MV-4-11 (cell line): Measurements from ENCODE around the gene USH2A.

Experiments used
- DNase-seq: peaks from one replicate; lab custom pipeline; 2025; lab: John Stamatoyannopoulos, UW

The USH2A gene

DNA sequence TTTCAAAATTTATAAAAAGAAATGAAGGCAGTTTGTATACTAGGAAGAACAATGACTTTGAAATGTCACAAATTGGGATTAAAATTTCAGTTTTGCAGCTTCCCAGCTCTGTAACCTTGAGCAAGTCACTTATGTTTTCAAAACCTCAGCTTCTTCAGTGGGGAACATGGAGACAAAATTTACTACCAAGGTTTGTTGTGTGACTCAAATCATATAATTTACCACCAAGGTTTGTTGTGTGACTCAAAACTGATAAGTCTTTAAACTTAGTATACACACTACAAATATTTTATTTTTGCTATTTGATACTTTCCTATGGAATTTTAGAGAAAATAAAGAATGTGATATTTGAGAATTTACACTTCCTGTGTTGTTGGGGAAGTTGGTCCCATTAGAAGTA is 636.3 kb downstream of the USH2A start:
- DNase-seq, result no peak

DNA sequence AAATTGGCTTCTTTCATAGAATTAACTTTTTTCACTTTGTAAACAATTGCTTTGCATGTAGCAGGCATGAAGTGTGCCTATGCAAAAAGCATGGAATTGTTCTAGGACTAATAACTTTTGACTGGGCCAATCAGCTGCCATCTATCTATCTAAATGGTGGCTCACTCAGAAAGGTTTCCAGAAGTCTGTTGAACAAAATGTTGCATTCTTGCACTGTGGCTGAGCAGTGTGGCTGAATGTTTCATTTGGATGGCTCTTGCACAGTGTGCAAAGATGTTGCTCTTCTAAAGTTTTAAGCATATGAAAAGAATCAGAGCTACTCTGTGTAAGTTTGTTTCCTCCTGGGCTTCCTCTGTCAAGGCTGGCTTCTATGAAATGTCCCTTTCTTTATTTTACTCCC is 642.6 kb downstream of the USH2A start:
- DNase-seq, result no peak

DNA sequence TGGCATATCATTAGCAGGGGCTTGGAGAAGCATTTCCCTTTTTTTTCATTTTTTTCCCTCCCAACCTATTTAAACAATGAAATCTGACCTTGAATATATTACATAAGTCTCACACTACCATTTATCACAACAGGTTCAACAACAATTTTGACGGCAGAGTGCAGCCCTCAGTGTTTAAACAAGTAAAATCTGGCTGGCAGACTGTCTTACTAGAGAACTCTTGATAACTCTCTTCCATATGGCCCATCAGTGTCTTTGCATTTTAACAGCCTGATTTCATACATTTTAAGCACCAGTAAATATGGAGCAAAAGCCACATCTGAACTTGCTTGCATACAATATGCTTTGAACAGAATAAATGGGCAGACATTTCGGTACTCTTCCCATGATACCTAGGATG is 643.1 kb downstream of the USH2A start:
- no peak for DNase-seq

DNA sequence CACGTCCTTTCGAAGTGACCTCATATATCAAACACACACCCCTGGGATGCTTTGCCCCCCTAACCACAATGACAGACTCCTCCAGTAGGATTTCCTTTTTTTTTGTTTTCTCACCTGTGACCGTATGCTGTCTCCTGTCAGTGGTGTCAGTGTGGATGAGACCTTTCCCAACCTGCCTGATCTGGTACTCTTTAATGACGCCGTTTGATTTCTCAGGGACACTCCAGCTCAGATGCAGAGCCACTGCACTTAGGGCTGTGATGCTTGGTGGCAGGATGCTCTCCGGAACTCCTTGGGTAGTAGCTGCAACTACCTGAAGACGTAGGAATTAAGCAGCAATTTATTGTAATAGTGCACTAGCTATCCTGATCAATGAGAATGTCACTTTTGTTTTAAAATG is 643.5 kb downstream of the USH2A start:
- DNase-seq, result no peak

DNA sequence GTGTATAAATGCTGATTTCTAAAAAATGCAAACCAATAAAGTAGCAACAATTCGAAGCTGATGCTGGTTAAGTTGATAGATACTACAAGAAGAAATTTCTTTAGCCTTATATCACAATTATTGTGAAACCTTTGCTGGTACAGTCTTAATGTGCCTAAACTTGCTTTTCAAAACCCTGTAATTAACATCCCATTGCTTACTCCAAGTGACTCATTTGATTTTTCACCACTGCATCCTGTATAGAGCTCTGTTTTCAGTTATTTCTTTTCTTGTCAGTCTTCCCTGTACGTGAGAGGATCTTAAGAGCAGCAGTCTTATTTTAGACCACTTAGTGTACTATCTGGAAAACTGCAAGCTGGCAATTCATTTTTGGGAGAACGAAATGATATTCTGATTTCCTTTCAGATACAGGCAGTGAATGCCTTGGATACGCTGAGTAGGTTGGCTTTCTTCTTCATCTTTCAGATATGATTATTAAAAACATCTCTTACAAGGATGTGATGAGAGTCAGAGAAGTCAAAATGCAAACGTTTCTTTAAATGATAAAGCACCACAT is 645.8 kb downstream of the USH2A start:
- no peak for DNase-seq

DNA sequence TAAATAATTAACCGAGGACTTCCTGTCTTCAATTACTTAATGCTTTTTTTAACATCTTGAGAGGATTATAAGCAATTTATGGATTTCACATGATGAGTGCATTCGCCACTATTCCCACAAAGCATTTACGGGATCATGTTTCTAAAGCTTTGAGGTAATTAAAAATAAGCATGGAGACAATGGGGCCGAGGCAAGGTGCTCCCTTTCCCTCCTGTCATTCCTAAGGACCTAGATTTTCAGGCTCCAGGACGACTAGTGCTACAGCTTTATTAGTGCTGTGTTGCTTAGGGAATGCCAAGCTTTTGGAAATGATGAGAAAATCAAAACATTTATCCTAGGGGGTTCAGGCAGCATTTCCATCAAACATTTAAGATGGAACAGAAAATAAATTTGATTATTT is 646.9 kb downstream of the USH2A start:
- DNase-seq, result no peak

DNA sequence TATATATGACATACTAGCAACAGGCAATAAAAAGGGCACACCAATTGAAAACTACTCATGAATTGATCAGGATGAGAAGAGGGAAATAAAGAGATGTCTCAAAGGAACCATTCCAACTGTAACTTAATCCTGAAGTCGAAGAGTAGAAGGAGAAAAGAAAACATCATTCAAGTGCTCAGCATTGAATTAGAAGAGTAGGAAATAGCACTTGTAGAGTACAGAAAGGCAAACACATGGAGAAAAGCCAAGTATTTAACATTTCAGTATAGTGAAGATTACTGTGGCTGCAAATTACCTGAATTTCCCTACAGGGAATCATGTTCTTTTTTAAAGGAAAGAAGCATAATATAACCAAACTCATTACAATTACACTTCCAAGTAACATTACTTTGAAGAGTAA is 651.1 kb downstream of the USH2A start:
- no peak for DNase-seq

DNA sequence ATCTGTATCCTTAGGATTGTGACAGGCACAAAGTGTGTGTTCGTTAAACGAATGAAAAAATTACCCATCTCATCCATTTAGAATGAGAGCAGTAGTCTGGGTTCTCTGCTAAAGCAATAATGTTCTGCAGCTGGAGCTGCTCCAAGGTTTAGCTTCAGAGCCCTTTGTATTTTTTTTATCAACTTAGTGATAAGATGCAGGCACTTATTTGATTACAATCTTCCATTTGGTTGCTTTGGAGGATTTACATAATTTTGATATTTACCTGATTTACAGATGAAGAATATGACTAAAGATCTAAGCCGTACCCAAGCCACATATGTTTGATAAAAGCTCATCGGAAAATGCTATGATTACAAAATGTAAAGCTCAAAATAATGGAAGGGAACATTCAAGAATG is 654.9 kb downstream of the USH2A start:
- DNase-seq, result no peak

DNA sequence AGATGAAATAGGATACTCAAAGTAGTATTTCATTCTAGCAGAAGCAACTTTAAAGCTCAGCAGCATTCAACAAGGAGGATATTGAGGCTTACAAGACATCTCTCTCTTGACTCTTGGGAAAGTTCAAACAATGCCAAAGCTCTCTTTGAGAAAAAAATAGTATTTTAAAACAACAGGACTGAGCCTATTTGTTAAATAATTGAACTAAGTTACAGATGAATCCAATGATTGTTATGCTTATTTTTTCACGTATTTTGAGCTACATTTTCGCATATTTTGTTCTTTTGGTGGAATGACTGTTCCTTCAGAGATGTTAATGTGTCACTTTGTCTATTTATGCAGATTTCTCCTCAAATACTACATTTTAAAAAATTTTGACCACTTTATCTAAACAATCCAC is 655.5 kb downstream of the USH2A start:
- DNase-seq, result no peak

DNA sequence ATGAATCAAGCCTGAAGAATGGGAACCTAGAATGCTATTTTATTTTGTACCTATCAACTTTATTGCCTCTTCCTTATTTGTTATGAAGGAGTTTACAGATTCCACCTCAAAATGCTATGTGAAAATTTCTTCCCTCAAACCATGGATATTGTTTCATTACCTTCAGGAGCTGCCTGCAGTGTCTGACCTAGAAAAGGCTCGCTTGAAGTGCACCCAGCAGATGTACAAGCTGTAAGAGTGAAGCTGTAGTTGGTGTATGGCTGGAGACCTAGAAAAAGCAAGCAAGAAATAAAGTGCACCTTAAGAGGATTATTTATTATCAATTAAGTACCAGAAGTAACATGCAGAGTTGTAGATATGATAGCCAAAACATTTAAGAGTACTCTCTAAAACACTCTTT is 656.7 kb downstream of the USH2A start:
- DNase-seq, result no peak

DNA sequence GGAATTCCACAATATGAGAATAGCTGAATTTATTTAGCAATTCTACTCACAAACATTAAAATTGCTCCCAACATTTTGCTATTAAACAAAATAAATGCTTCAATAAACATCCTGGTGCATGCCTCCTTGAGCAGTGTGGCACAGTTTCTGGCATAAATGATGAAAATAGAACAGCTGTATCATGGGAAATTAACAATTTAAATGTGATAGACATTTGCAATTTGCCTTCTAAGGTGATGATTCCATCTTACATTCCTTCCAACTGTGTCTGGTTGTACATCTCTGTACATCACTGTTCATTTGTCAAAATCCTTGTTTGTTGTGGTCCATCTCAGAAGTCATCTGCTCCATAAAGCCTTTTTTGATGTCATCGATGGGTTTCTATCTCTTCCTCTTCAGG is 657.4 kb downstream of the USH2A start:
- no peak for DNase-seq

DNA sequence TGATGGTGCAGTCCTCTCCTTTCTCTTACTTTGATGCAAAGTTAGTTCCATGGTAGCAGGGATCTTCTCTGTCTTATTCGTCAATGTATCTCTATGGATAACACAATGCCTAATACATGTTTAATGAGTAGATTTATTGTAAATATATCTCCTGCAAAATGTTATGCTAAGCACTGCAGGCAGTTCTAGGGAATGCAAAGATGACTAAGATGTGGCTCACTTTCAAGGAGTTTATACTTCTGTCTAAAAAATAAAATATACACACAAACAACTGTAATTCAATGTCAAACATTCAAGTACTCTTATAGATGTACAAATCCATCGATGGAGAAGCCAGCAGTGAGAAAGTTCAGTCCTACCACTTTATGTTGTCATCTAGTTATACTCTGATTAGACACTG is 661.8 kb downstream of the USH2A start:
- DNase-seq, result no peak

DNA sequence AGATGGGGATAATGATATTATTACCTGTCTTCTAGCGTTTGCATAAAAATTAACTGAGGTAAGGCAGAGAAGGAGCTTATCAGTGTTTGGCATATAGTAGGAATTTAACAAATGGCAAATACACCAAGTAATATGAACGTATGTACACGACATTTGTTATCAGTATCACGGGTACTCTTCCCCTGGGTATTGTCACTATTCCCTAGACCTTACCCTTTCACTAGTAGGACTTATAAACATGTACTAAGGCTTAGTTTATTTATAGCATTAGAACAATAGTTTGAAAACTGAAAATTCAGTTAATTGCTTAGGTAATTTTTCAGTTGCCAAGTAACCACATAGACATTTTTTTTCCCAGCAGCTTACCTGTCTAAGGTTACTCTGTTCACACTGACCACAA is 669.1 kb downstream of the USH2A start:
- no peak for DNase-seq

DNA sequence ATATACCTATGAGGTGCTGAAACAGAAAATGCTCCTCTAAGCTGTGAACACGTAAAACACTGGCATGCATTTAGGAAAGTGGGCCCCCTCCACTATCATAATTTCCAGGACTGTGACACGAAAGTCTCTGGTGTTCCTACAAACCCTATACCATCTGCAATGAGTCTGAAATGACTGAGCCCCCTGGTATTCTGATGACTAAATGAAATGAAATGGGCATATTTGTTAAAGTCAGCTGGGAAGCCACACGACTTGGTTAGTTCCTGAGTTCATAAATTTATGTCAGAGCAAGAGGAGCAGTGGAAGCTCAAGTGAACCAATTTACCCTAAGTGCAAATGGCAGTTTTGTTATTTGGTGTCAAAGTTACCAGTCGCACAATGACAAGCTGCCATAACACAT is 673.8 kb downstream of the USH2A start:
- DNase-seq, result no peak

DNA sequence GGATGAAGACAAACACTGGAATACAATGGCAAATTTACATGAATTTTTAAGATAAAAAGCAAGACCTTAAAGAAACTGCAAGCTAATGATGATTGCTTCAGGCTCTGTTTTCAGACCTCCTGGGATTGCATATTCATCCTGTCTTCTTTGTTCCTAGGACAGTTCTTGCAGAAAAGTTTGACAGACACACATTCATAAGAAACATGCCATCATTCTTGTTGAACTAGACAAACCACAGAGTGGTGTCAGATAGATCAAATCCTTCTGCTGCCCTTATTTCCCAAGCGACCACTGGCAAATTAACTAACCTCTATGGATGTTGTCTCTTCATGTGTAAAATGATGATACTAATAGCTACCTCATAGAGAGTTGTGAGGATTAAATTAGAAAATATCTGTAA is 674.8 kb downstream of the USH2A start:
- no peak for DNase-seq

DNA sequence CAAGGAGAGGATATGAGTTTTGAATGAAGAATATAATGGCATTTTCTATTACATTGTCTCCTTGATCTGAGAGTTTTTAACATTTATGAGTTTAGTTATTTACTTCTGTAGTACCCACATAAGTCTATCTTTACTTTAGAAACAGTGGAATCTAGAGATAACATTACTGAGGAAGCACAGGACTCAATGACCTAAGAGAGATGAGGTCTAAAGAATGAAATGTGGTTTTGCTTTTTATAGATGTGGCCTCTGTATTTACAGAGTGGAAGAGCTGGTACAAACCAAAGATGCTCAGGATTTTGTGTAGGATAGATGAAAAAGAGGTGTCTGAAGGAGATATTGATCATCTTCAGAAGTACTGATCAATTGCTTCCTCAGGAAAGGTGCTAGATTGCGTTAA is 678.8 kb downstream of the USH2A start:
- DNase-seq, result no peak

DNA sequence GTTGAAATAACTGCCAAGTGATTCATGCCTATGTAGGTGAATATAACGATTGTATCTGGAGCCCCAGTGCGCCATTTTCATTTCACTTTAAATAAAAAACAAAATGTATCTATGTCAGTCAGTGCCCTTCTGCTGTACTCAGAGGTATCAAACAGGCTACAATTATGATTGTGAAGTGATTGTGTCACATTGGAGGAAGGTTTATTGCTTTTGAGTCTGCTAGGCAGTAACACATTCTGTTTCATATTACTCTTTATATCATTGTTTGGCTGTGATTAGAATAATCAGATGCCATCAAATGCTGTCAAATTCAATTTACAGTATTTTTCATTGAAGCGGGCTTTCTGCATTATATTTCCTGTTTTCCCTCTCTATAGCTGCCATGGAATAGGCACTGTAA is 684.2 kb downstream of the USH2A start:
- DNase-seq, result no peak

DNA sequence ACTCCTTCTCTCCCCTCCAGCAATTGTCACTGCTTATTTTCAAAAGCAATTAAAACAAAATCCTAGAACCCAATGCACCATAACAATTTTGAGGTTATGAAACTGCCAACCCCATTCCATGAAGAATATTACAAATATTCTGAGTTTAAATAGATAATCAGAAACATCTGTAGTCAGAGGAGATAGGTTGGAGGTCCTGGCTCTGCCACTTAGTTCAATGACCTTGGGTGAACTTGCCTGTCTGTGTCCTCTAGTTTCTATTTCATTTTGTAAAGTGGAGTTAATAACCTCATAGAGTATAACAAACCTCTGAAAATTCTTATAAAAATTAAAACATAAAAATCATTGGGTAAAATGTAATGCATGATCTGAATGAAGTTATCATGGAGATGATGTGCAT is 691.5 kb downstream of the USH2A start:
- no peak for DNase-seq

DNA sequence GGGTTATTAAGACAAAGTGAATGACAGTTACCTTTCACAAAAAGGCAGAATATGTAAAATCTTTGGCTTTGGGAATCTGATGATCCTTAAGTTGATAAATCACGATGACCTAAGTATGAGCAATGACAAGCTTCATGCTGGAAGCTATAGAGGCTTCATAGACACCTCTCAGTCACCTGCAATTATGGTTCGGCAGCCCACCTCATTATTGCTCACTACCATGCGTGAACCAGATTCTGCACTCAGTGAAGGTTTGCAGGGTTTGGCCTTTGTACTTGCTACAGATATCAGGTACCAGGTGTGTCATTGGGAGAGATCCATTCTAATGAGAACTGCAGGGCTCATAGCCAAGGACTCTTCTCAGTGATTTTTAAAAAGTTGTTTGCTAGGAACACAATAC is 692.6 kb downstream of the USH2A start:
- no peak for DNase-seq

DNA sequence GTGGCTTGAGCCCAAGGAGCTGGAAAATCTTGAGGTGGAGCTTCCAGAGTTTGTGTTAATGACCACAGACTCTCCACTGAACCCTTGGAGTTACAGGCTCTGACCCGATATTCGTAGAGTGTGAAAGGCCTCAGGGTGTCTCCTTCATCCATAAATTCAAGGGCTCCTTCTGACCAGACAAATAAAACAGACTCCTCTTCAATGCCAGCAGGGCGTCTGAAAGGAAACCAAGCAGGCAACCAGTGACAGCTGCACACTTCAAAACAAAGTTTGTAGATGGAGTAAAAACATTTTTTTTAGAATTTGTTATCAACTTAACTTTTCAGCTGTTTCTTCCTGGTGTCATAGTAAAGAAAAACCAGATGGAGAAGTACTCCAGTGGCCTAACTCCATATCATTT is 695.1 kb downstream of the USH2A start:
- DNase-seq, result no peak

DNA sequence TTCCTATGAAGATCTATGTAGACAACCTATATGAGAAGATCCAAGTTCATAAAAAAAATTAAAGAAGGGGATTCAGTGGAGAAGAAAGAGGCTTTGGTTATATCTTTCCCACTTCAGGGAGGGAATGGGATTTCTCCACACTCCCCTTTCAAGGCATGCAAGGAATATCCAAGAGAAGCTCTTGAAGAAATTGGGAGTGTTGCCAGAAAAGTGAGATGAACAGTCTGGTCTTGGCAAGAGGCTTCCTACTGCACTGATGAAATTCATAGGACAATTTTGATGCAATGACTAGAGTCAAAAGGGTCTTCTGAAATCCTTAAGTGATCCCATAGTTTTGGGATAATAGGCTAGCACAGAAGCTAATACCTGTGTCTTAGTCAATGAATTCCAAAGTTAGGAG is 703.1 kb downstream of the USH2A start:
- DNase-seq, result no peak

DNA sequence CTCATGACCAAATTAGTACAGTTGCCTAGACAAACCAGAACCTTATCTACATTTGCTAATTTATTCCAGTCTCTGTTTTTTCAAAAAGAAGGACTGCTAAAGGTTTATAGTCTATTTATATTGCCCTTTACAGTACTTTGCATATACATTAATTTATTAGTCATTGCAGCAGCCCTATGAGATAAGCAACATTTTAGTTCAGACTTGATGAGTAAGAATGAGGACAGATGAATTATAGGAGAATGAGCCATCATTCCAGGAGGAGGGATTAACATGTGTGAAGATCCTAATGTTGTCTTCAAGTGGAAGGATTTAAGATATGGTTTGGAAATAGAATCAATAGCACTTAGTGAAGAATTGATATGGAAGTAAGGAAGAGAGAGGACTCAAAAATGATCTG is 703.7 kb downstream of the USH2A start:
- no peak for DNase-seq

DNA sequence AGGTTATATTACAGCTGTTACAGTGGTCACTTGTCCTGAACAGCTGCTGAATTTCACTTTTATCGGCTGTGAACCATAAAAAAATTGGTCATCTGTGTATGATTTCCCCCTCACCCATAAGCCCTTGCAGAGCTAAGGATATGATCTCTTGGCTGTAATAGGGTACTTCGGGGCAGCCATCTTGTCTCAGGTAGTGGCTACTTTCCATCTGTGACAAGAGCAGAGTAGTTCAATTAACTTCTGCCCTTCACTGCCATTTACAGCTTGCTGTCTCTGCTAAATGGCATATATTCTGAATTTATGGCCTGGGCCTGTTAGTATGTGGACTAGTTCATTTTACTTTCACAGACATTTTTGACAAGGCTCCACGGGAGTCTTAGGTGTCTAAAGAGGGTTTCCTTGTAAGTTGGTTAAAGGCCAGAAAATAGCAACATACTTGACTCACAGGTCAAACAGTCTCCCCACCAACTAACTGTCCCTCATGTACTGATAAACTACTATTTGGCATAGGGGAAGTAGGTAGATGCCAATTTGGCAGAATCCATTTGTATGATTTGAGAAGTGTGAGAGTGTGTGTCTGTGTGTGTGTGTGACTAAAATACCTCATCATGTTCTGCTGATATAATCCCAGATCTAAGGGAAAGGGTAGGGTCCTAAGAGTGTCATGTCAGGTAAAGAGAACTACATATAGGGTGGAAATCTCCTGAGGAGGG is 704.5 kb downstream of the USH2A start:
- no peak for DNase-seq

DNA sequence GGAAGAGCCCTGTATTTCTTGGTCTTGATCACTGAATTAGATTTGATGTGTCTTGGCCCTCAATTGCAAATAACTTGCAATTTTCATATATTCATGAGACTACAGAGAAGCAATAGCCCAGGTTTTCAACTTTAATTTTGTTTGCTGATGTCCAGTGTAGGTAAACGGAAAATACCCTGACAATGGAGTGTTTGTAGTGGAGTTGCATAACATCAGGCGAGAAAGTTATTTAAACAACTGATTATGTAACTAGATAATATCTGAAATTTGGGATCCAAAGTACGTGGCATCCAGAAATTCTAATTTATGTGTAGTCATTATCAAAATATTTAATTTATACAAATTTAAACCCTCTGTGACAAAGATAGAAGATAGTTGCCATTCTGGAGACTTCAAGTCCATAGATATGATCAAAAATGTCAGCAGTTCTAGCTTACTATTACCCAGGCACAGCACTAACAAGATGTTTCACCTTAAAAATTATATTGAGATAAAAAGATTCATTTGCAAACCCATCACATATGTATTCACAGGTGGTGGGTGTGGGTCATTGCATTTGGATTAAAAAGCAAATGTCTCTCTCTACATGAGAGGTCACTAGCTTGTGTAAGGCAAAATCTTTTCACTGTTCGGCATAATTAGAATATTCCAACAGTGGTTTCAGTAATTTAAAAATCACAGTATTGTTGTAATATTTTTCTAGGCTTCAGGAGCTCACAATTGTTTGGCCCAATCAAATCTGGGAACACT is 705.4 kb downstream of the USH2A start:
- DNase-seq, result no peak
